Bronchial epithelial cell (primary cell): ENCODE measurements around the gene MED23. TPM values are rescaled to one million over a fixed set of nuclear protein-coding genes. Genes with fewer than 3 reads are reported as not detected.

ENCODE experiments used
- DNase-seq: peaks from one replicate; pipeline ENCODE4 v3.0.0-alpha.2; 2010; ENCODE audit warnings: low read depth
- FAIRE-seq: peaks from 2 replicates; lab custom pipeline; 2011; peaks lifted over from hg19 to GRCh38; lab: Jason Lieb, UNC
- H3K27me3 ChIP-seq: 2 replicates; pipeline ENCODE4 v1.5.1; 2011; ENCODE audit warnings: low read length; ENCODE audit not compliant: control insufficient read depth, insufficient read depth
- H3K36me3 ChIP-seq: 2 replicates; pipeline ENCODE4 v1.5.1; 2011; ENCODE audit warnings: low read length; ENCODE audit not compliant: control insufficient read depth, insufficient read depth
- H3K4me3 ChIP-seq: 2 replicates; pipeline ENCODE4 v1.5.1; 2011; ENCODE audit warnings: mild to moderate bottlenecking, low read depth, low read length, control low read depth
- CTCF ChIP-seq: IDR thresholded peaks from 2 replicates; pipeline ENCODE4 v1.5.1; 2011; ENCODE audit warnings: mild to moderate bottlenecking, moderate library complexity, low read length, control low read depth, inconsistent platforms; ENCODE audit not compliant: insufficient read depth, severe bottlenecking
- total RNA-seq: library from RNA; depleted of rRNA; stranded (reverse); fragments of >200 nt; gene quantifications from 2 replicates; pipeline ENCODE4 v1.2.1, GENCODE V29; 2014

The MED23 gene
- total RNA-seq, 1 donor from 2014 or later: 19.5 TPM

- H3K36me3 ChIP-seq: no peaks in the 10 kb centered on the region
- no peak for TF ChIP-seq CTCF
- H3K27me3 ChIP-seq: no peaks in the 10 kb centered on the region
- no peak for DNase-seq
- no peak overlapping the region for H3K4me3 ChIP-seq
- FAIRE-seq: no peak
Measured at GRCh38 chr6:131568726-131569125, 59.3 kb downstream of the MED23 start.

GRCh38 chr6:131565056-131565455, 63.0 kb downstream of the MED23 start:
- Histone ChIP-seq H3K27me3 (no peaks in the 10 kb centered on the region), H3K36me3 (no peaks in the 10 kb centered on the region), H3K4me3 (no peak overlapping the region)
- DNase-seq (peak; percentile 6), FAIRE-seq (no peak)
- no peak for TF ChIP-seq CTCF

- DNase-seq (no peak), FAIRE-seq (no peak)
- TF ChIP-seq CTCF: no peak
- Histone ChIP-seq H3K27me3 (no peaks in the 10 kb centered on the region), H3K4me3 (no peak overlapping the region), H3K36me3 (no peaks in the 10 kb centered on the region)
Measured at GRCh38 chr6:131561925-131562707, 65.9 kb downstream of the MED23 start.

GRCh38 chr6:131558922-131559321, 69.1 kb downstream of the MED23 start:
- H3K4me3 ChIP-seq: no peak overlapping the region
- no peak for TF ChIP-seq CTCF
- FAIRE-seq (no peak), DNase-seq (no peak)
- H3K27me3 ChIP-seq: no peaks in the 10 kb centered on the region
- H3K36me3 ChIP-seq: no peaks in the 10 kb centered on the region

- no peak overlapping the region for H3K4me3 ChIP-seq
- DNase-seq (no peak), FAIRE-seq (no peak)
- TF ChIP-seq CTCF: no peak
- no peaks in the 10 kb centered on the region for H3K27me3 ChIP-seq
- no peaks in the 10 kb centered on the region for H3K36me3 ChIP-seq
Measured at GRCh38 chr6:131555992-131556391, 72.0 kb downstream of the MED23 start.

GRCh38 chr6:131552572-131552971, 75.5 kb downstream of the MED23 start:
- Histone ChIP-seq H3K27me3 (no peaks in the 10 kb centered on the region), H3K4me3 (no peak overlapping the region), H3K36me3 (no peaks in the 10 kb centered on the region)
- FAIRE-seq (no peak), DNase-seq (no peak)
- TF ChIP-seq CTCF: no peak
